ENCODE data around the gene MORN1. TPM values are rescaled to one million over a fixed set of nuclear protein-coding genes. Genes with fewer than 3 reads are reported as not detected.

The MORN1 gene
- total RNA-seq, 1 donor from 2014 or later = 24.8 TPM

- no peak for DNase-seq (ENCODE audit: low read depth)
Measured at GRCh38 chr1:2374252-2375155, 16.9 kb downstream of the MORN1 start.

GRCh38 chr1:2373551-2374251 is 17.7 kb downstream of the MORN1 start:
- DNase-seq (ENCODE audit: low read depth) = no peak

DNA sequence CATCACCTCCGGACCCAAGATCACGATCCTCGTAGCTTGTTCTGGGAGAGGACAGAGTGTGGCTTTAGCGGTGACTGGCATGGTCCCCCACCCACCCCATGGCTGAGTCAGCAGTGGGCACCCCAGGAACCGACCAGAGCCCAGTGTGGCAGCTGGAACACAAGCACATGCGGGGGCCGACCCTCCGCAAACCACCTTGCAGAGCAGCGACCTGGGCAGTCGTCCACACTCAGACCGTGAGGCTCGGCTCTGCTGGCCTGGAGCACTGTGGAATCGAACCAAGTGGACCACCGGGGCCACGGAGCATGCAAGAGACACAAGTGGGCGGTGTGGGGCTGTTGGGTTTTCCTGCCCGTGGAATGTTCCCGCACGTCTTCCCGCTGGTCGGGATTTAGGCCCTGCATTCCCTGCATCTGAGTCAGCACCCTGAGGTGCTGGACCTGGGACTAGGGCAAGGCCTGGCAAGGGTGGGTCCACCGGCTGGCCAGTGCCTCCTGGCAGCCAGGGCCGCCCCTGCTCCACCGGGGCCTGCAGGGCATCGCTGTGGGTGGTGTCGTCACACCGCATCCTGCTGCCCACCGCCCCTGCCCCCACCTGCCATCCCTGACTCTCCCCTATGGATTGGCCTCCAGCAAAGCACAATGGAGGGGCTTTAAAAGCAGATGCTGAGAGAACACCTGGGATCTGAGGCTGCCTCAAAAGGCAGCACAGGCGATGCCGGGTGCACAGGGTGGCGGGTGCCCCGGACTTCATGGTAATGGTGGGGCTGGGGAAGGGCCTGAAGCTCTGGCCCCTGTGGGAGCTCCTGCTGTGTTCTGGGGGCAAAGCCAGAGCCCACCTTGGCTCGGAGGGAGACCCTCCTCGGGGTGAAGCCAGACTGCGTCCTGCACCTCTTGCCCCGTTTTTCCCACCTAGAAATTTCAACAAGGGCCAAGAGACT is 18.5 kb downstream of the MORN1 start:
- no peak for DNase-seq (ENCODE audit: low read depth)

DNA sequence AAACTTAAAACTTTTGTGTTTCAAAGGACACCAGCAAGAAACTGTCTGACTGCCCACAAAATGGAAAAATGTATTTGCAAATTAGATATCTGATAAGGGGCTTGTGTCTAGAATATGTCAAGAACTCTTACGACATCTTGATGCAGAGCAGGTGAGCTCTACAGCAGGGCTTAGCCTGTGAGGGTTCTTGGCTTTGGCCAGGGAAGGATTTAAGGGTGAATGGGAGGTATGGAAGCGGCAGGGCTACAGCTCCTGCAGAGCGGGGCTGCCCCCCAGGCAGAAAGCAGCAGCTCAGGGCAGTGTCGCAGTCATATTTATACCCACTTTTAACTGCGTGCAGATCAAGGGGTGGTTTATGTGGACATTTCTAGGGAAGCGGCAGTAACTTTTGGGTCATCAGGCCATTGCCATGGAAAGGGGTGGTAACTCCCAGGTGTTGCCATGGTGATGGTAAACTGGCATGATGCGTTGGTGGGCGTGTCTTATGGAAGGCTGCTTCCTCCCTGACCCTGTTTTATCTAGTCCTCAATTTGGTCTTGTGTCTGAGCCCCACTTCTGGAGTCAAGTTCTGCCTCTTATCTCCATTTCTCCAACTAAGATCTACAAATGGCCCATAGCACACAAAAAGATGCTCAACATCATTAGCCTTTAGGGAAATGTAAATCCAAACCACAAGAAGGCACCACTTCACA is 23.2 kb downstream of the MORN1 start:
- DNase-seq (ENCODE audit: low read depth) = no peak

DNA sequence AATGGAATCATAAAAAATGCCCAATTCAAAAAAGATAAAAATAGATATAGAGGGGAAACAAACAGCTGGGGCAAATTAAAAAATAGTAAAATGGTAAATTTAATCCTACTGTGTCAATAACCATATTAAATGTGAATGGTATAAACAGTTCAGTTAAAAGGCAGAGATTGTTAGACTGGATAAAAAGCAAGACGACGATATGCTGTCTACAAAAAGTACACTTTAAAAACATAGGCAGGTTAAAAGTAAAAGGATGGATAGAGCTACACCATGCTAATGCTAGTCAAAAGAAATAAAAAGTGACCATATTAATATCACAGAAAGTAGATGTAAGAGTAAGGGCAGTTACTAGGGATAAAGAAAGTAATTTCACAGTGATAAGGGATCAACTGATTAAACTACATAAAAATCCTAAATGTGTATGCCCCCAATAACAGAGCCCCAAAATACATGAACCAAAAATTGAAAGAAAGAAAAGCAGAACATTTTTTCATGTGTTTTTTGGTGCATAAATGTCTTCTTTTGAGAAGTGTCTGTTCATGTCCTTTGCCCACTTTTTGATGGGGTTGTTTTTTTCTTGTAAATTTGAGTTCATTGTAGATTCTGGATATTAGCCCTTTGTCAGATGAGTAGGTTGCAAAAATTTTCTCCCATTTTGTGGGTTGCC is 27.4 kb downstream of the MORN1 start:
- DNase-seq (ENCODE audit: low read depth) = no peak

GRCh38 chr1:2360588-2361364 is 30.6 kb downstream of the MORN1 start:
- DNase-seq (ENCODE audit: low read depth) = peak; percentile 25

GRCh38 chr1:2358651-2359640 is 32.4 kb downstream of the MORN1 start:
- DNase-seq (ENCODE audit: low read depth) = no peak

DNA sequence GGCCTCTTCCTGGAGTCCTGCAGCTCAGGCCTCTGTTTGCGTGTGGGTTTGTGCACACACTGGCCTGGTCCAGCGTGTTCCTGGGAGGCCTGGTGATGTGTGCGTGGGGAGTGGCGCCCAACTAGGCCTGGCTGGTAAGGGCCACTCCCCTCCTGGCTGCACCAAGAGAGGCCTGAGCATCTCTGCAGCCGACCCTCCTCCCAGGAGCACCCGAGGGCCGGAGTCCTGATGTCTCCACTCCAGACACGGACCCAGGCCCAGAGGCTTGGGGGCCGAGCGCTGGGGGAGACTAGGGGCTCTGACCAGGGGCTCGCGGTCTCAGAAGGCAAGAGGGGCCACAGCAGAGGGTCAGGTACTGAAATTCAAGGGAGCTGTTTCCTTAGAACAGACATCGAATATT is 33.3 kb downstream of the MORN1 start:
- DNase-seq (ENCODE audit: low read depth) = no peak

- no peak for DNase-seq (ENCODE audit: low read depth)
Measured at GRCh38 chr1:2356911-2357845, 34.2 kb downstream of the MORN1 start.

DNA sequence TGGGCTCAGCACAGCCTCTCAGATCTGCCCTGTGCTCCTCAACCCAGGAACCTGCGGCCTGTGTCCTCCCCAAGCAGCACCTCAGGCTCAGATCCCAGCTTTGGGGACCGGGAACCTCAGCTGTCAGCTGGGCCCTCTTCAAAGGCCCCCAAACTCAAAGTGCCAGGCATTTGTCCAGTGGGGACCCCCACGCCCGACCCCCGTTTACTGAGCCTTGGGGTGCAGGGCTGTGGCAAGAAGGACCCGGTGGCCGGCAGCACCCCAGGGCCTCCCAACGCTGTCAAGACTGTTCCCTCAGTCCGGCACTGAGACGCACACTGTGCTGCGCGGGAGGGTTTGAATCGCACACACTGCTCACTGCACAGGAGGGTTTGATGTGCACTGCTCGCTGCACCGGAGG is 35.0 kb downstream of the MORN1 start:
- DNase-seq (ENCODE audit: low read depth) = no peak

- no peak for DNase-seq (ENCODE audit: low read depth)
Measured at GRCh38 chr1:2355373-2356261, 35.7 kb downstream of the MORN1 start.

- no peak for DNase-seq (ENCODE audit: low read depth)
Measured at GRCh38 chr1:2354511-2355372, 36.6 kb downstream of the MORN1 start.

GRCh38 chr1:2353551-2354438 is 37.6 kb downstream of the MORN1 start:
- DNase-seq (ENCODE audit: low read depth) = no peak

GRCh38 chr1:2352897-2353550 is 38.3 kb downstream of the MORN1 start:
- no peak for DNase-seq (ENCODE audit: low read depth)

All from renal cortical epithelial cell (primary cell).